ENCODE measurements around the gene AFF1.

DNA sequence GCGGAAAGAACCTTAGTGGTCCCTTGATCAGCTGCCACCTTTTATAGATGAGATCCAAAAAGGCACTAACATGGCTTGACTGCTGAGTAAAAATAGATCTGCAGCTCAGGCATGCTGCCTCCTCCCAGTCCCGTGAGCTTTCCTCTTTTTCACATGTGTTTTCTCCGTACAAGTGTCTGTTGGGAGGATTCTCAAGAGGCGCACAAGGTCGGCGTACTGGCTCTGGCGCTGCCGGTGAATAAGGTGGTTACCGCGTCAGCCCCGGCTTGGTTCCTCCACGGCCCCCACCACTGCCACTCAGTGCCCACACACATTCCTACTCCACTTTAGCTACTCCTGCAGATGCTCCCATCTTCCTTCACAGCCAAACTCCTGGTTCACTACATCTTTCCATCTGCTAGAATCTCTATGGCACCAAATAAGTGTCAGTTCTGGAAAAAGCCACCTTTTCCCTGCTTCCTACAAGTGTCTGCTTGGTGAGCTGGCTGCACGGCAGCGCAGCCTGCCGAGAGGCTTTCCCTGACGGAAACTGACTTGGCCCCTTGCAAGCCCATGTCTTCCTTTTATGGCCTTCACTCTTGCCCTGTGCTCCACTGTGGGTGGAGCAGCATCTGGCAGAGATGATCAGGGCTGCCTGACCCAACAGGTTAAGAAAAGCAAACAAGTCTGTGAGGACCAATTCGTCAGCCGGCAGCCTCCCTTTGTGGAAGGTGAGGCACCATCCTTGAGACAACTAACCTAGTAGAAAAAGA lies 185.8 kb downstream of the AFF1 start:
- no peak for TF ChIP-seq POLR2A (IDR thresholded peaks at IDR 0.05; ENCODE audit: low read depth, low read length)
- TF ChIP-seq POLR2AphosphoS5 (IDR thresholded peaks at IDR 0.05; ENCODE audit: low read depth, low read length): no peak

Data from GM12892 (cell line).